Liver (tissue), 9 donors: Measurements from ENCODE around the gene ZC3H15. TPM values are rescaled to one million over a fixed set of nuclear protein-coding genes. Genes with fewer than 3 reads are reported as not detected.

ENCODE experiments used
- DNase-seq: peaks from one replicate; pipeline ENCODE4 v3.0.0-alpha.2; 2017; ENCODE audit warnings: low spot score
- H3K27ac ChIP-seq, 2 donors: one replicate each; pipeline ENCODE4 v1.7.0; 2013; ENCODE audit warnings: inconsistent platforms in 2 of 2, low read length in 2 of 2, control low read depth in 1 of 2, low read depth in 1 of 2, mild to moderate bottlenecking in 1 of 2
- H3K27me3 ChIP-seq, 4 donors: one replicate each; pipeline versions ENCODE4 v1.6.1 to v1.7.0; 2013; ENCODE audit warnings: low read length in 3 of 4, inconsistent platforms in 1 of 4, mild to moderate bottlenecking in 1 of 4, moderate library complexity in 1 of 4; ENCODE audit not compliant: control insufficient read depth in 4 of 4, insufficient read depth in 4 of 4
- H3K36me3 ChIP-seq, 4 donors: one replicate each; pipeline versions ENCODE4 v1.6.1 to v1.7.0; 2013; ENCODE audit warnings: low read length in 3 of 4, mild to moderate bottlenecking in 3 of 4, low read depth in 1 of 4, moderate library complexity in 1 of 4; ENCODE audit not compliant: control insufficient read depth in 4 of 4, insufficient read depth in 3 of 4
- H3K4me1 ChIP-seq, 4 donors: one replicate each; pipeline versions ENCODE4 v1.6.1 to v1.7.0; 2013; ENCODE audit warnings: low read length in 3 of 4, mild to moderate bottlenecking in 3 of 4, moderate library complexity in 1 of 4; ENCODE audit not compliant: control insufficient read depth in 4 of 4, insufficient read depth in 4 of 4
- H3K4me3 ChIP-seq, 3 donors: one replicate each; pipeline versions ENCODE4 v1.6.1 to v1.7.0; 2013; ENCODE audit warnings: low read length in 3 of 3, control low read depth in 1 of 3, low read depth in 1 of 3, mild to moderate bottlenecking in 1 of 3
- H3K9ac ChIP-seq, 2 donors: one replicate each; pipeline ENCODE4 v1.7.0; 2013; ENCODE audit warnings: low read length in 2 of 2, mild to moderate bottlenecking in 2 of 2, moderate library complexity in 2 of 2, control low read depth in 1 of 2, low read depth in 1 of 2
- H3K9me3 ChIP-seq, 4 donors: one replicate each; pipeline versions ENCODE4 v1.6.1 to v1.7.0; 2013; ENCODE audit warnings: low read length in 3 of 4; ENCODE audit not compliant: control insufficient read depth in 4 of 4
- ATF3 ChIP-seq: IDR thresholded peaks from 2 replicates; pipeline ENCODE4 v1.6.1; 2016; ENCODE audit warnings: antibody characterized with exemption
- CTCF ChIP-seq: fragments of 150-350 bp; IDR thresholded peaks from 2 replicates; pipeline ENCODE4 v1.5.1; 2017; ENCODE audit warnings: improper control_type of control experiment, low read depth, low read length; ENCODE audit not compliant: missing input control
- EGR1 ChIP-seq, 2 donors: IDR thresholded peaks; 2 replicates each; pipeline ENCODE4 v1.6.1; 2016 to 2018; ENCODE audit warnings: antibody characterized with exemption in 2 of 2, low read depth in 2 of 2
- FOXA1 ChIP-seq: IDR thresholded peaks from 2 replicates; pipeline ENCODE4 v1.6.1; 2016; ENCODE audit warnings: antibody characterized with exemption
- FOXA2 ChIP-seq: IDR thresholded peaks from 2 replicates; pipeline ENCODE4 v1.6.1; 2016; ENCODE audit warnings: antibody characterized with exemption
- GABPA ChIP-seq, 2 donors: IDR thresholded peaks in 1 of 2; conservative IDR thresholded peaks in 1 of 2; 2 replicates each; pipeline ENCODE4 v1.6.1; 2016; ENCODE audit warnings: antibody characterized with exemption in 2 of 2, mild to moderate bottlenecking in 1 of 2, moderate library complexity in 1 of 2
- HNF4A ChIP-seq, 2 donors: conservative IDR thresholded peaks; 2 replicates each; pipeline ENCODE4 v1.6.1; 2016; ENCODE audit warnings: antibody characterized with exemption in 2 of 2, mild to moderate bottlenecking in 2 of 2
- HNF4G ChIP-seq: IDR thresholded peaks from 2 replicates; pipeline ENCODE4 v1.6.1; 2016; ENCODE audit warnings: antibody characterized with exemption
- JUND ChIP-seq, 2 donors: IDR thresholded peaks; 2 replicates each; pipeline ENCODE4 v1.6.1; 2016; ENCODE audit warnings: antibody characterized with exemption in 2 of 2
- MAX ChIP-seq: IDR thresholded peaks from 2 replicates; pipeline ENCODE4 v1.6.1; 2016; ENCODE audit warnings: antibody characterized with exemption
- NR2F2 ChIP-seq: IDR thresholded peaks from 2 replicates; pipeline ENCODE4 v1.6.1; 2016; ENCODE audit warnings: antibody characterized with exemption
- RAD21 ChIP-seq, 2 donors: IDR thresholded peaks; 2 replicates each; pipeline ENCODE4 v1.6.1; 2016; ENCODE audit warnings: antibody characterized with exemption in 2 of 2, mild to moderate bottlenecking in 2 of 2
- REST ChIP-seq: IDR thresholded peaks from 2 replicates; pipeline ENCODE4 v1.6.1; 2016; ENCODE audit warnings: antibody characterized with exemption, mild to moderate bottlenecking
- RXRA ChIP-seq, 2 donors: IDR thresholded peaks; 2 replicates each; pipeline ENCODE4 v1.6.1; 2017 to 2018; ENCODE audit warnings: antibody characterized with exemption in 2 of 2, mild to moderate bottlenecking in 1 of 2
- SP1 ChIP-seq: IDR thresholded peaks from 2 replicates; pipeline ENCODE4 v1.6.1; 2018; ENCODE audit warnings: antibody characterized with exemption, mild to moderate bottlenecking
- TAF1 ChIP-seq: conservative IDR thresholded peaks from 2 replicates; pipeline ENCODE4 v1.6.1; 2016; ENCODE audit warnings: antibody characterized with exemption, mild to moderate bottlenecking
- YY1 ChIP-seq: IDR thresholded peaks from 2 replicates; pipeline ENCODE4 v1.6.1; 2016; ENCODE audit warnings: antibody characterized with exemption, mild to moderate bottlenecking
- ZBTB33 ChIP-seq: IDR thresholded peaks from 2 replicates; pipeline ENCODE4 v1.6.1; 2016; ENCODE audit warnings: antibody characterized with exemption
- WGBS: extraction: QIAGEN DNeasy Blood & Tissue Kit; methylation state at CpG from one replicate; pipeline ENCODE4 v1.1.7; 2013; 5-methylcytosine and 5-hydroxymethylcytosine counted together
- polyA plus RNA-seq, 2 donors: library from polyadenylated mRNA; stranded (reverse) in 1 of 2; unstranded in 1 of 2; fragments of 200-250 nt in 1 of 2; fragments of >200 nt in 1 of 2; fragmentation: Nextera tagmentation in 1 of 2; extraction: Ambion mirVana in 1 of 2; gene quantifications; one replicate each; pipeline versions ENCODE4 v1.2.1 to v1.2.3, GENCODE V29; 2013 to 2015
- total RNA-seq, 2 donors: library from RNA; depleted of rRNA; stranded (reverse); fragments of >200 nt; gene quantifications; one replicate each; pipeline ENCODE4 v1.2.3, GENCODE V29; 2014
- donor health status: healthy.
- donor health status: healthy.
- donor health status: healthy.
- donor health status: healthy.
- donor health status: healthy.

ZC3H15 gene
- total and polyA plus RNA-seq, 4 donors: 29.6 to 63.5 (median 33.7) TPM

- TF ChIP-seq HNF4G (no peak), EGR1 (IDR thresholded peaks at IDR 0.05; ENCODE audit: low read depth in 2 of 2) (no peak), REST (no peak), GABPA (IDR thresholded peaks at IDR 0.05 in 1 of 2, conservative IDR thresholded peaks at IDR 0.05 in 1 of 2) (no peak), HNF4A (conservative IDR thresholded peaks at IDR 0.05) (no peak), FOXA2 (no peak), TAF1 (no peak), RAD21 (IDR thresholded peaks at IDR 0.05) (no peak), SP1 (no peak), MAX (no peak), CTCF (no peak), ATF3 (no peak), NR2F2 (no peak), FOXA1 (no peak), ZBTB33 (no peak), YY1 (no peak), RXRA (IDR thresholded peaks at IDR 0.05) (no peak), JUND (IDR thresholded peaks at IDR 0.05) (no peak)
- Histone ChIP-seq H3K27ac (no peak overlapping the region), H3K4me3 (no peak overlapping the region), H3K36me3 (no peaks in the 10 kb centered on the region), H3K27me3 (no peaks in the 10 kb centered on the region), H3K4me1 (no peaks in the 10 kb centered on the region), H3K9me3 (no peaks in the 10 kb centered on the region), H3K9ac (no peak overlapping the region)
- 0% methylated on average over 1 of the region's 1 CpG for WGBS
- DNase-seq: no peak
Measured at GRCh38 chr2:186546846-186547245, 60.8 kb downstream of the ZC3H15 start.
